Psoas muscle (tissue), 8 donors: ENCODE results near the gene CUBN. TPM values are rescaled to one million over a fixed set of nuclear protein-coding genes. Genes with fewer than 3 reads are reported as not detected.

Source experiments
- ATAC-seq, 4 donors: fragments of 200-7000 bp; cut with Tn5 transposase; one replicate each; pipeline ENCODE4 v1.9.1; 2020; ENCODE audit warnings: moderate library complexity in 3 of 4, mild to moderate bottlenecking in 2 of 4
- DNase-seq, 2 donors: peaks; one replicate each; pipeline ENCODE4 v3.0.0-alpha.2; 2020
- H3K27ac ChIP-seq: fragments of 200-600 bp; one replicate; pipeline ENCODE4 v1.8.0; 2022
- H3K27me3 ChIP-seq, 3 donors: fragments of 200-600 bp in 1 of 3; one replicate each; pipeline versions ENCODE4 v1.6.1 to v1.8.0; 2013 to 2022; ENCODE audit warnings: low read length in 2 of 3, mild to moderate bottlenecking in 2 of 3, moderate library complexity in 1 of 3; ENCODE audit not compliant: insufficient read depth in 3 of 3
- H3K36me3 ChIP-seq, 2 donors: fragments of 200-600 bp in 1 of 2; one replicate each; pipeline versions ENCODE4 v1.6.1 to v1.8.0; 2013 to 2022; ENCODE audit warnings: low read depth in 1 of 2, mild to moderate bottlenecking in 1 of 2, moderate library complexity in 1 of 2; ENCODE audit not compliant: insufficient read depth in 1 of 2
- H3K4me1 ChIP-seq: fragments of 200-600 bp; one replicate; pipeline ENCODE4 v1.8.0; 2022
- H3K4me3 ChIP-seq: fragments of 200-600 bp; one replicate; pipeline ENCODE4 v1.8.0; 2022; ENCODE audit warnings: mild to moderate bottlenecking
- H3K9me3 ChIP-seq: fragments of 200-600 bp; one replicate; pipeline ENCODE4 v1.8.0; 2022
- WGBS, 3 donors: extraction: QIAGEN DNeasy Blood & Tissue Kit; methylation state at CpG; one replicate each; pipeline versions ENCODE4 v1.1.6 to v1.1.7; 2013; 5-methylcytosine and 5-hydroxymethylcytosine counted together
- intact Hi-C, 2 donors: fragments of 100-400 bp; cut with DNase I; formaldehyde crosslinking; loops; one replicate each; pipeline versions ENCODE4 v1.11.0 to v1.14.2; 2022
- polyA plus RNA-seq, 3 donors: library from polyadenylated mRNA; stranded (reverse); fragments of 200-250 nt; gene quantifications; one replicate each; pipeline ENCODE4 v1.2.3, GENCODE V29; 2013
- total RNA-seq, 4 donors: library from RNA; stranded (reverse); fragmentation: NEBNext Ultra II Directional in 2 of 4; extraction: Animal tissue kit (Norgen Biotek cat#: 25700) in 2 of 4; gene quantifications; one replicate each; pipeline versions ENCODE4 v1.2.1 to v1.2.4, GENCODE V29; 2021 to 2023
- TF ChIP-seq, protein P1 (sequence below): fragments of 200-600 bp; IDR thresholded peaks from one replicate; pipeline ENCODE4 v1.8.0; 2022; ENCODE audit warnings: antibody characterized with exemption
- donor health status: healthy with polysubstance abuse.
- donor health status: DM: no; HTN: no; CAD: no; lungs with moderate emphysema.
- donor health status: Bipolar disorder and iron deficiency.
- donor health status: healthy.
- donor health status: DM: yes; HTN: yes; CAD: no.
- donor health status: DM: no; HTN: no; CAD: no.
- donor health status: DM: no; HTN: no; CAD: no.
- donor health status: DM: yes; HTN: yes; CAD: no.

CUBN gene
- total and polyA plus RNA-seq, 7 donors: 0.07 to 1.1 (median 0.22) TPM

DNA sequence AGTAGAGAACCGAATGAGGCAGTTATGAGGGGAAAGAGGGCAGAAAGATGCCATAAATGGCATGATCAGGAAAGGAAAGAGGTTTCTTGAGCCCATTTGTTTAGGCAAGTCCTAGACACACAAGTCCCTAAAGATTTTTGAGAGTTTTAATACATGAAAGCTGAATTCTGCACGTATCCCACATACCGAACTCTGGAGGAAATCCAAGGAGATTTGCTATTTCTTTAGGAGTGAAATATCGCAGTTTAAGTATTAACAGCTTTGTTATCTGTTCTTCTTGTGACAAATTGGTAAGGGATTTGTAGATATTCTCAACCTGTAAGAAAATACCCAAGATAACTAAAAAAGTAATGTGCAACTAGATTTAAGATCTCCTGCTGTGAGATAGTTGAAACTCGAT is 23.7 kb upstream of the CUBN start:
- Histone ChIP-seq H3K4me3 (no peak overlapping the region), H3K4me1 (no peaks in the 10 kb centered on the region), H3K36me3 (peaks cover 0 to 5% of the 10 kb centered on the region in 2 donors), H3K27ac (no peak overlapping the region), H3K9me3 (no peaks in the 10 kb centered on the region), H3K27me3 (no peaks in the 10 kb centered on the region)
- no peak for DNase-seq
- 80 to 86% (median 81%) methylated on average over 5 of the region's 5 CpGs for WGBS, 3 donors
- intact Hi-C loops: no loop called here
- TF ChIP-seq, protein P1, sequence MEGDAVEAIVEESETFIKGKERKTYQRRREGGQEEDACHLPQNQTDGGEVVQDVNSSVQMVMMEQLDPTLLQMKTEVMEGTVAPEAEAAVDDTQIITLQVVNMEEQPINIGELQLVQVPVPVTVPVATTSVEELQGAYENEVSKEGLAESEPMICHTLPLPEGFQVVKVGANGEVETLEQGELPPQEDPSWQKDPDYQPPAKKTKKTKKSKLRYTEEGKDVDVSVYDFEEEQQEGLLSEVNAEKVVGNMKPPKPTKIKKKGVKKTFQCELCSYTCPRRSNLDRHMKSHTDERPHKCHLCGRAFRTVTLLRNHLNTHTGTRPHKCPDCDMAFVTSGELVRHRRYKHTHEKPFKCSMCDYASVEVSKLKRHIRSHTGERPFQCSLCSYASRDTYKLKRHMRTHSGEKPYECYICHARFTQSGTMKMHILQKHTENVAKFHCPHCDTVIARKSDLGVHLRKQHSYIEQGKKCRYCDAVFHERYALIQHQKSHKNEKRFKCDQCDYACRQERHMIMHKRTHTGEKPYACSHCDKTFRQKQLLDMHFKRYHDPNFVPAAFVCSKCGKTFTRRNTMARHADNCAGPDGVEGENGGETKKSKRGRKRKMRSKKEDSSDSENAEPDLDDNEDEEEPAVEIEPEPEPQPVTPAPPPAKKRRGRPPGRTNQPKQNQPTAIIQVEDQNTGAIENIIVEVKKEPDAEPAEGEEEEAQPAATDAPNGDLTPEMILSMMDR: no peak
- no peak for ATAC-seq

DNA sequence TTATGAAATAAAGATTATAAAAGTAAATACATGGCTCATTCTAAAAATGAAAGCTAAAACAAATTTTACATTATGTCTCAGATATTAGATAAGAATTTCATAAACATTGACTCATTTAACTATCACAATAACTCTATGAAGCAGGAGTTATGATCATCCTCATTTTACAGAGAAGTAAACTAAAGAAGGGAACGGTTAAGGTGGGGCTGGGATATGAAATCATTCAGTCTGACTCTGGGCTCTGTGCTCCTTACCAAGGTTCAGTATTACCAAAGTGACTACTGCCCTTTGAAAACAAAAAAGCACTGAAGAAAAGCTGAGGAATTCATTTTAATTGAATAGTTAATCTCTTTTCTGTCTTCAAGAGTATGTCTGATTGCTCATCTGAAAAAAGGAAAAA is 22.1 kb upstream of the CUBN start:
- no peak overlapping the region for H3K27ac ChIP-seq

DNA sequence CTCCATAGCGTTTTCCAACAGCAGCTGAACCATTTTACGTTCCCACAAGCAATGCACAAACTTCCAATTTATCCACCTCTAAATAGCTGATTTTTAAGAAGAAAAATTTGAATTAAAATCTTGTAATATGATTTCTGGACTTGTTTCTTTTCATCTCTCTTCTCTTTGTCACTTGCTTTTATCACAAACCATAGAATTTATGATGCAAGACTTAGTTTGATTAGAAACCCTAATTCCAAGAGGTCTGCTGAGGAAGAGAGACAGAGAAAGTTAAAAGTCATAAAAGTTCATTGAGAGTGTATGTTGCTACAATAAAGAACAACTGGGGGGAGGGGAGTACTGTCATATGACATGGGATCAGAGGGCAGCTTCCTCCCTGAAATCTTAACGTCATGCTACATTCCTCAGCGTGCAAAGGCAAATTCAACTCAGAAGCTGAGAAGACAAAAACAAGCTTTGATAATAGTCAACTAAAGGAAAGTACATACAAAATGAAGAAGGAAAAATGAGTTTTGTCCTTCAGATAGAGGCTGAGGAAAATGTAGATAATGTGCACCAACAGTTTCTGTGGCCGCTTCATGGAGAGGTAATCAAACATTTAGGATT is 18.4 kb upstream of the CUBN start:
- no peak for ATAC-seq
- 78 to 82% (median 78%) methylated on average over 5 of the region's 5 CpGs for WGBS, 3 donors

More for the DNA sequence above, 22.1 kb upstream of the CUBN start:
- DNase-seq: no peak
- Histone ChIP-seq H3K36me3 (peaks cover 0 to 5% of the 10 kb centered on the region in 2 donors), H3K27me3 (no peaks in the 10 kb centered on the region), H3K4me1 (no peaks in the 10 kb centered on the region), H3K4me3 (no peak overlapping the region), H3K9me3 (no peaks in the 10 kb centered on the region)
- ATAC-seq: no peak
- WGBS, 3 donors: 73 to 83% (median 83%) methylated on average over 1 of the region's 1 CpG
- TF ChIP-seq, protein P1: no peak
- intact Hi-C loops: no loop called here

DNA sequence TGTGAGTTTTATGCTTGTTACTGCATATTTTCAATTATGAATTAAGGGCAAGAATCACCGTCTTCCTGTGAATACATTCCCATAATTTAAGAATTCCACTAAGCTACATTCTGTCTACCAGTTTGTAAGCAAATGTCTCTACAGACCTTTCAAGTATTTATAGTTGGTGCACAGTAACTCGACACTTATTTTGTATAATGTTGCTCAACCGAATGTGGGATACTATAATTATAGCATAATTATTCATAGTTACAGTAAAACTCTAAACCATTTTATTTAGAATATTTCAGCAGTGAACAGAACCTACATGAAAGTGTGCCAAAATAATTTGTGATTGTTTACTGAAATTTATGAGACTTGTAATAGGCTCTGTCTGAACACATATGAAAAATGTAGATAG is 17.3 kb upstream of the CUBN start:
- H3K27me3 ChIP-seq: no peaks in the 10 kb centered on the region
- 72 to 74% (median 72%) methylated on average over 3 of the region's 3 CpGs for WGBS, 3 donors
- no peak for DNase-seq
- no peak overlapping the region for H3K4me3 ChIP-seq
- no peak overlapping the region for H3K27ac ChIP-seq
- H3K36me3 ChIP-seq: no peaks in the 10 kb centered on the region
- ATAC-seq: no peak
- H3K9me3 ChIP-seq: no peaks in the 10 kb centered on the region
- intact Hi-C loops: no loop called here
- H3K4me1 ChIP-seq: no peaks in the 10 kb centered on the region
- TF ChIP-seq, protein P1: no peak

More for the DNA sequence above, 18.4 kb upstream of the CUBN start:
- no peak for DNase-seq
- Histone ChIP-seq H3K36me3 (peaks cover 0 to 2% of the 10 kb centered on the region in 2 donors), H3K27ac (no peak overlapping the region), H3K4me1 (no peaks in the 10 kb centered on the region), H3K27me3 (no peaks in the 10 kb centered on the region), H3K9me3 (no peaks in the 10 kb centered on the region), H3K4me3 (no peak overlapping the region)
- TF ChIP-seq, protein P1: no peak
- intact Hi-C loops: no loop called here

DNA sequence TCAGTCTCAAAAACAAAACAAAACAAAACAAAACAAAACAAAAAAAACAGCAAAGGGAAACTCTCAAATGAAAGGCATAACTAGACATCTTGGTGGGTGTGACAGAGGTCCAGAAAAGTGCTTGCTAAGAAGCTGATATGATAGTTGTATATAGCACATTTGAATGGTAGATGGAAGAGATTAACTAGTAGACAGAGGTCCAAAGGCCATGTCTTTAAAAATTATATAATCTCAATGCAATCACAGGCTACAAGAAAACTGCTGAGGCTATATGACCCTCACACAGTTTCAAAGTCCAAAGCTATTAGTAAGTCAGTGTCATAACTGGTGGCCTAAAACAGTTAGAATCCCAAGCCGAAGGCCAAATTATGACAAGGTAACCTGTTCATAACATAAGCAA is 15.6 kb upstream of the CUBN start:
- H3K4me3 ChIP-seq: no peak overlapping the region
- intact Hi-C loops: no loop called here
- DNase-seq (no peak), ATAC-seq (no peak)
- H3K36me3 ChIP-seq: no peaks in the 10 kb centered on the region
- H3K9me3 ChIP-seq: no peaks in the 10 kb centered on the region
- no peaks in the 10 kb centered on the region for H3K27me3 ChIP-seq
- TF ChIP-seq, protein P1: no peak
- no peak overlapping the region for H3K27ac ChIP-seq
- H3K4me1 ChIP-seq: no peaks in the 10 kb centered on the region
- 96 to 100% (median 96%) methylated on average over 1 of the region's 1 CpG for WGBS, 3 donors
